SK-N-SH treated with all-trans-retinoic acid at 6 μM for 48 hours (cell line): ENCODE data around the gene CNTN4.

ENCODE experiments used
- ATAC-seq: fragments of 200-7000 bp; cut with Tn5 transposase; 3 replicates; pipeline ENCODE4 v1.9.1; 2020; ENCODE audit warnings: mild to moderate bottlenecking, moderate library complexity
- ARNTL ChIP-seq: fragments of 450-650 bp; formaldehyde crosslinking; IDR thresholded peaks from 2 replicates; pipeline ENCODE4 v1.5.0; 2020; ENCODE audit warnings: low read depth, mild to moderate bottlenecking, moderate library complexity, borderline replicate concordance
- BACH2 ChIP-seq: fragments of 250-450 bp; sonication (Bioruptor Pico); IDR thresholded peaks from 2 replicates; pipeline ENCODE4 v1.9.0; 2021; ENCODE audit warnings: mild to moderate bottlenecking, borderline replicate concordance
- GLIS3 ChIP-seq: fragments of 250-450 bp; sonication (Bioruptor Pico); IDR thresholded peaks from 2 replicates; pipeline ENCODE4 v1.5.0; 2020; ENCODE audit warnings: mild to moderate bottlenecking, moderate library complexity
- PATZ1 ChIP-seq: fragments of 250-450 bp; sonication (Bioruptor Pico); IDR thresholded peaks from 2 replicates; pipeline ENCODE4 v1.8.0; 2020; ENCODE audit warnings: mild to moderate bottlenecking, moderate library complexity, borderline replicate concordance

CNTN4 gene

DNA sequence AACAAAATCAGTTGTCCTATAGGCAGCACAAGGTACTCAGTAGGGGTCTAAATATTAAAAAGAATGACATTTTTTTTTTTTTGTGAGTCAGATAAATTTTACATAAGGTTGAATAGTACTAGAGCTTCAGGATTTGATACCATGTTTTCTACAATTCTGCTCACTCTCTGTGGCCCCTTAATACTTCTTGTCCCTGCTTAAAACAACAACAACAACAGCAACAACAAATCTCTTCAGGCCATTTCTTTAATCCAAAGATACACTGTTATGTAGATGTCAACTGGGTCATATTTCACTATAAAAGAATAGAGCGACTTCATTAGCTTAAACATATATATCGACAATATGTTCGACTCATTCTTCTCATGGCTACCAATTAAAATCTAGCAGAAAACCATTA, 1008.5 kb downstream of the CNTN4 start:
- ATAC-seq: no peak
- TF ChIP-seq PATZ1 (CRISPR knock-in tag): no peak
- TF ChIP-seq ARNTL (CRISPR knock-in tag): no peak
- TF ChIP-seq BACH2 (CRISPR knock-in tag): no peak
- TF ChIP-seq GLIS3 (CRISPR knock-in tag): no peak
